GM12878 (cell line): ENCODE data around the gene NPAS2. TPM values are rescaled to one million over a fixed set of nuclear protein-coding genes. Genes with fewer than 3 reads are reported as not detected.

Experiments used
- ATAC-seq: fragments of 200-7000 bp; cut with Tn5 transposase; 3 replicates; pipeline ENCODE4 v1.9.1; 2020; ENCODE audit warnings: mild to moderate bottlenecking, moderate library complexity
- BruUV-seq: library from RNA; stranded (reverse); fragments of 400-500 nt; replicated peaks from 2 replicates; lab custom pipeline; 2021; lab: Mats Ljungman, UMichigan
- CTCF ChIA-PET: fragments of 300-600 bp; sonication (Branson Sonifier 250); formaldehyde crosslinking; extraction: SDS; loops from one replicate; lab custom pipeline; 2021; ENCODE audit warnings: inconsistent platforms; lab: Yijun Ruan, JAX
- POLR2A ChIA-PET: fragments of 350-600 bp; formaldehyde crosslinking; extraction: SDS; loops from one replicate; lab custom pipeline; 2021; ENCODE audit warnings: inconsistent platforms; lab: Charles Lee
- RAD21 ChIA-PET: fragments of 300-600 bp; sonication (Branson Sonifier 250); formaldehyde crosslinking; loops from one replicate; lab custom pipeline; 2023; ENCODE audit warnings: antibody characterized with exemption; ENCODE audit not compliant: unreplicated experiment; lab: Charles Lee
- SMC1A ChIA-PET: fragments of 300-600 bp; sonication (Branson Sonifier 250); formaldehyde crosslinking; loops from one replicate; lab custom pipeline; 2023; ENCODE audit not compliant: unreplicated experiment, uncharacterized antibody; lab: Charles Lee
- DNase-seq: peaks from one replicate; pipeline ENCODE4 v3.0.0-alpha.2; 2011; ENCODE audit warnings: low read depth, low spot score
- FAIRE-seq: peaks from 3 replicates; lab custom pipeline; 2011; peaks lifted over from hg19 to GRCh38; lab: Jason Lieb, UNC
- H2AFZ ChIP-seq: 2 replicates; pipeline ENCODE4 v1.6.0; 2011; ENCODE audit warnings: low read depth, low read length, control low read depth; ENCODE audit not compliant: control insufficient read depth
- H3K27ac ChIP-seq: 2 replicates; pipeline ENCODE4 v1.5.1; 2011; ENCODE audit warnings: control low read depth; ENCODE audit not compliant: control insufficient read depth, insufficient read depth
- H3K27me3 ChIP-seq, 2 experiments: replicated peaks in 1 of 2; 2 replicates each; pipeline versions ENCODE4 v1.6.0 to v1.6.1; 2011; ENCODE audit warnings: low read length in 1 of 2; ENCODE audit not compliant: control insufficient read depth in 2 of 2, insufficient read depth in 2 of 2
- H3K36me3 ChIP-seq, 2 experiments: 2 replicates each; pipeline ENCODE4 v1.5.1; 2011; ENCODE audit warnings: low read length in 1 of 2; ENCODE audit not compliant: control insufficient read depth in 2 of 2, insufficient read depth in 2 of 2
- H3K4me1 ChIP-seq: 2 replicates; pipeline ENCODE4 v1.6.1; 2011; ENCODE audit warnings: mild to moderate bottlenecking, low read length, moderate library complexity, mixed read lengths; ENCODE audit not compliant: control insufficient read depth, insufficient read depth
- H3K4me2 ChIP-seq: 2 replicates; pipeline ENCODE4 v1.6.0; 2011; ENCODE audit warnings: control low read depth; ENCODE audit not compliant: control insufficient read depth, insufficient read depth
- H3K4me3 ChIP-seq: fragments of 200-600 bp; sonication (generic); 2 replicates; pipeline ENCODE4 v1.5.1; 2016
- H3K79me2 ChIP-seq: 2 replicates; pipeline ENCODE4 v1.6.0; 2011; ENCODE audit warnings: low read length; ENCODE audit not compliant: control insufficient read depth, insufficient read depth
- H3K9ac ChIP-seq: 2 replicates; pipeline ENCODE4 v1.8.0; 2011; ENCODE audit warnings: low read length, control low read depth, mixed read lengths; ENCODE audit not compliant: control insufficient read depth, insufficient read depth
- H3K9me3 ChIP-seq: replicated peaks from 3 replicates; pipeline ENCODE4 v1.5.1; 2011; ENCODE audit warnings: mild to moderate bottlenecking, low read length; ENCODE audit not compliant: control insufficient read depth, insufficient read depth
- H4K20me1 ChIP-seq: 2 replicates; pipeline ENCODE4 v1.6.0; 2011; ENCODE audit not compliant: control insufficient read depth, insufficient read depth
- ASH2L ChIP-seq: fragments of 300-600, 200-600 bp; sonication (generic); IDR thresholded peaks from 2 replicates; pipeline ENCODE4 v1.6.1; 2017; ENCODE audit warnings: low read depth, mild to moderate bottlenecking, borderline replicate concordance
- BHLHE40 ChIP-seq, 2 experiments: fragments of 450-650 bp in 1 of 2; IDR thresholded peaks; 2 replicates each; pipeline ENCODE4 v1.6.1; 2011 to 2017; ENCODE audit warnings: low read depth in 2 of 2, borderline replicate concordance in 1 of 2, improper control_type of control experiment in 1 of 2, low read length in 1 of 2, mild to moderate bottlenecking in 1 of 2
- CHD4 ChIP-seq: fragments of 200-600 bp; sonication (generic); IDR thresholded peaks from 2 replicates; pipeline ENCODE4 v1.6.1; 2016; ENCODE audit warnings: mild to moderate bottlenecking
- EED ChIP-seq: sonication (generic); IDR thresholded peaks from 2 replicates; pipeline ENCODE4 v1.6.1; 2016; ENCODE audit warnings: antibody characterized with exemption, low read depth
- ETV6 ChIP-seq, 2 experiments: fragments of 450-650 bp in 1 of 2; IDR thresholded peaks in 1 of 2; conservative IDR thresholded peaks in 1 of 2; 2 replicates each; pipeline ENCODE4 v1.6.1; 2014; ENCODE audit warnings: antibody characterized with exemption in 1 of 2, borderline replicate concordance in 1 of 2, low read depth in 1 of 2, mild to moderate bottlenecking in 1 of 2, moderate library complexity in 1 of 2
- FOXK2 ChIP-seq: fragments of 450-650 bp; IDR thresholded peaks from 2 replicates; pipeline ENCODE4 v1.6.1; 2017; ENCODE audit warnings: mild to moderate bottlenecking, moderate library complexity
- HDAC6 ChIP-seq: fragments of 200-600 bp; sonication (generic); IDR thresholded peaks from one replicate; pipeline ENCODE4 v1.8.0; 2017; ENCODE audit warnings: antibody characterized with exemption; ENCODE audit not compliant: unreplicated experiment
- HDGF ChIP-seq: fragments of 450-650 bp; IDR thresholded peaks from 2 replicates; pipeline ENCODE4 v1.6.1; 2016; ENCODE audit warnings: antibody characterized with exemption
- MTA2 ChIP-seq: fragments of 450-650 bp; IDR thresholded peaks from 2 replicates; pipeline ENCODE4 v1.6.1; 2016; ENCODE audit warnings: low read depth, mild to moderate bottlenecking, moderate library complexity
- NFXL1 ChIP-seq: fragments of 450-650 bp; IDR thresholded peaks from 2 replicates; pipeline ENCODE4 v1.6.1; 2017; ENCODE audit warnings: antibody characterized with exemption, mild to moderate bottlenecking, borderline replicate concordance
- PAX8 ChIP-seq: fragments of 450-650 bp; IDR thresholded peaks from 2 replicates; pipeline ENCODE4 v1.6.1; 2017; ENCODE audit warnings: mild to moderate bottlenecking, moderate library complexity
- POLR2A ChIP-seq: IDR thresholded peaks from 2 replicates; pipeline ENCODE4 v1.6.1; 2011; ENCODE audit warnings: low read depth, mild to moderate bottlenecking, low read length
- RELA ChIP-seq: fragments of 450-650 bp; IDR thresholded peaks from 2 replicates; pipeline ENCODE4 v1.8.0; 2014; ENCODE audit warnings: borderline replicate concordance; ENCODE audit not compliant: partially characterized antibody
- SMAD5 ChIP-seq: IDR thresholded peaks from 2 replicates; pipeline ENCODE4 v1.6.1; 2016; ENCODE audit warnings: antibody characterized with exemption, low read depth
- SPI1 ChIP-seq: IDR thresholded peaks from 2 replicates; pipeline ENCODE4 v1.6.1; 2011; ENCODE audit warnings: low read depth, mild to moderate bottlenecking, low read length, moderate library complexity, borderline replicate concordance; ENCODE audit not compliant: insufficient read depth
- TARDBP ChIP-seq: IDR thresholded peaks from 2 replicates; pipeline ENCODE4 v1.6.1; 2016; ENCODE audit warnings: borderline replicate concordance
- WRNIP1 ChIP-seq: IDR thresholded peaks from 2 replicates; pipeline ENCODE4 v1.6.1; 2011; ENCODE audit warnings: low read depth, low read length, improper control_type of control experiment, borderline replicate concordance
- ZBED1 ChIP-seq: IDR thresholded peaks from 2 replicates; pipeline ENCODE4 v1.6.1; 2016; ENCODE audit warnings: borderline replicate concordance
- ZSCAN29 ChIP-seq: fragments of 450-650 bp; IDR thresholded peaks from 2 replicates; pipeline ENCODE4 v1.6.1; 2017; ENCODE audit warnings: mild to moderate bottlenecking, moderate library complexity
- WGBS: methylation state at CpG from one replicate; pipeline ENCODE4 v1.1.6; 2016; ENCODE audit warnings: low lambda C conversion rate; ENCODE audit not compliant: insufficient replicate concordance, insufficient coverage; ENCODE audit errors: missing lambda C conversion rate; 5-methylcytosine and 5-hydroxymethylcytosine counted together
- in situ Hi-C: fragments of 300-500 bp; cut with MboI; formaldehyde crosslinking; loops from 9 replicates; pipeline ENCODE4 v1.14.3; 2018; ENCODE audit warnings: mixed read lengths
- intact Hi-C: fragments of 100-400 bp; cut with micrococcal nuclease; formaldehyde crosslinking; loops from one replicate; pipeline ENCODE4 v1.14.2; 2022; ENCODE audit not compliant: unreplicated experiment
- polyA plus RNA-seq, 11 experiments: library from polyadenylated mRNA; depleted of rRNA in 4 of 11; unstranded in 6 of 11; stranded (reverse) in 5 of 11; fragments of >200 nt; fragmentation: Nextera tagmentation in 4 of 11; fragmentation: Illumina TruSeq in 1 of 11; extraction: Ambion mirVana in 4 of 11; extraction: Trizol in 1 of 11; gene quantifications; 1 replicate in 1 of 11; 2 replicates in 10 of 11; pipeline versions ENCODE4 v1.2.1 to v1.2.3, GENCODE V29; 2011 to 2016; ENCODE audit warnings: inconsistent platforms in 2 of 11, missing spikeins in 2 of 11, low read depth in 1 of 11
- total RNA-seq, 4 experiments: library from RNA; depleted of rRNA in 3 of 4; stranded (reverse); fragments of >200 nt in 3 of 4; fragmentation: Illumina TruSeq in 1 of 4; extraction: Trizol in 1 of 4; gene quantifications; 2 replicates each; pipeline versions ENCODE4 v1.2.1 to v1.2.3, GENCODE V29; 2013 to 2021
- TF ChIP-seq, protein P1 (sequence below): IDR thresholded peaks from 2 replicates; pipeline ENCODE4 v1.6.1; 2012; ENCODE audit warnings: low read depth, low read length, improper control_type of control experiment
- TF ChIP-seq, protein P2 (sequence below): fragments of 150-350 bp; IDR thresholded peaks from 2 replicates; pipeline ENCODE4 v1.6.1; 2014; ENCODE audit warnings: mild to moderate bottlenecking, low read depth, low read length
- TF ChIP-seq, protein P3 (sequence below): fragments of 450-650 bp; IDR thresholded peaks from 2 replicates; pipeline ENCODE4 v1.6.1; 2016; ENCODE audit warnings: mild to moderate bottlenecking

Gene NPAS2
- total and polyA plus RNA-seq, 10 of the 15 experiments (the other 5 are each of a cell fraction or from before 2014, with no cell fraction given) = 0.08 TPM; not detected in 9

DNA sequence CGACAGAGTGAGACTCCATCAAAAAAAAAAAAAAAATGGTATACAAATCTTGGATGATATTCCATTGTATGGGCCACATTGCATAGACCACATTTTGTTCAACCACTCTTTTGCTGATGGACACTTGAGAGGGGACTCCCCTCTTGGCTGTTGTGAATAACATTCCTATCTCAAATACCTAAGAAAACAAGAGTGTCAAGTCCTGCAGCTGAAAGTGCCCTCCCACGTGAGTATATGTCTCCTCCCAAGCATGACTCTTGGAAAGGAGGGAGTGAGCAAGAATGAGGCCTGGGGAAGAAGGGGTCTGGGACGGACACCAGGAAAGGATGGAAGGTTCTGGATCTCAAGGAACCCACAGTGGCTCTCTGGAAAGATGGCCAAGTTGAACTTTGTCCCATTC, 36.0 kb upstream of the NPAS2 start (continued):
- TF ChIP-seq ZSCAN29 (no peak), RELA (no peak), SPI1 (no peak), HDGF (no peak)

GRCh38 chr2:100784681-100785080, 35.3 kb upstream of the NPAS2 start:
- DNase-seq (no peak), ATAC-seq (no peak), FAIRE-seq (no peak)
- H3K27me3 ChIP-seq = peaks cover 0 to 2% of the 10 kb centered on the region in 2 experiments; a peak in 1 of 4 replicates
- ChIA-PET RAD21 (no interaction called here), SMC1A (no interaction called here), CTCF (no interaction called here), POLR2A (no interaction called here)
- 65% methylated on average over 8 of the region's 8 CpGs for WGBS
- H3K4me1 ChIP-seq = no peaks in the 10 kb centered on the region
- H3K9ac ChIP-seq = no peak overlapping the region
- intact Hi-C loops (no loop called here), in situ Hi-C loops (no loop called here)
- H3K4me2 ChIP-seq = no peak overlapping the region
- no TSS peak for BruUV-seq
- no peaks in the 10 kb centered on the region for H3K36me3 ChIP-seq
- H3K4me3 ChIP-seq = no peak overlapping the region
- no peak overlapping the region for H2AFZ ChIP-seq
- H4K20me1 ChIP-seq = no peaks in the 10 kb centered on the region
- H3K9me3 ChIP-seq = no peaks in the 10 kb centered on the region
- no peak overlapping the region for H3K27ac ChIP-seq
- no peaks in the 10 kb centered on the region for H3K79me2 ChIP-seq
- TF ChIP-seq FOXK2 = no peak
- no peak for TF ChIP-seq HDGF
- no peak for TF ChIP-seq MTA2
- TF ChIP-seq EED = no peak
- TF ChIP-seq PAX8 = no peak
- no peak for TF ChIP-seq TARDBP
- TF ChIP-seq, protein P1, sequence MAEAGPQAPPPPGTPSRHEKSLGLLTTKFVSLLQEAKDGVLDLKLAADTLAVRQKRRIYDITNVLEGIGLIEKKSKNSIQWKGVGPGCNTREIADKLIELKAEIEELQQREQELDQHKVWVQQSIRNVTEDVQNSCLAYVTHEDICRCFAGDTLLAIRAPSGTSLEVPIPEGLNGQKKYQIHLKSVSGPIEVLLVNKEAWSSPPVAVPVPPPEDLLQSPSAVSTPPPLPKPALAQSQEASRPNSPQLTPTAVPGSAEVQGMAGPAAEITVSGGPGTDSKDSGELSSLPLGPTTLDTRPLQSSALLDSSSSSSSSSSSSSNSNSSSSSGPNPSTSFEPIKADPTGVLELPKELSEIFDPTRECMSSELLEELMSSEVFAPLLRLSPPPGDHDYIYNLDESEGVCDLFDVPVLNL = no peak
- no peak for TF ChIP-seq ETV6 (conservative IDR thresholded peaks at IDR 0.05 in 1 of 2, IDR thresholded peaks at IDR 0.05 in 1 of 2; ENCODE audit: borderline replicate concordance in 1 of 2, low read depth in 1 of 2)
- TF ChIP-seq ASH2L = no peak
- TF ChIP-seq BHLHE40 (IDR thresholded peaks at IDR 0.05; ENCODE audit: borderline replicate concordance in 1 of 2, low read depth in 2 of 2, low read length in 1 of 2) = no peak
- TF ChIP-seq, protein P2, sequence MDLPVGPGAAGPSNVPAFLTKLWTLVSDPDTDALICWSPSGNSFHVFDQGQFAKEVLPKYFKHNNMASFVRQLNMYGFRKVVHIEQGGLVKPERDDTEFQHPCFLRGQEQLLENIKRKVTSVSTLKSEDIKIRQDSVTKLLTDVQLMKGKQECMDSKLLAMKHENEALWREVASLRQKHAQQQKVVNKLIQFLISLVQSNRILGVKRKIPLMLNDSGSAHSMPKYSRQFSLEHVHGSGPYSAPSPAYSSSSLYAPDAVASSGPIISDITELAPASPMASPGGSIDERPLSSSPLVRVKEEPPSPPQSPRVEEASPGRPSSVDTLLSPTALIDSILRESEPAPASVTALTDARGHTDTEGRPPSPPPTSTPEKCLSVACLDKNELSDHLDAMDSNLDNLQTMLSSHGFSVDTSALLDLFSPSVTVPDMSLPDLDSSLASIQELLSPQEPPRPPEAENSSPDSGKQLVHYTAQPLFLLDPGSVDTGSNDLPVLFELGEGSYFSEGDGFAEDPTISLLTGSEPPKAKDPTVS = no peak
- no peak for TF ChIP-seq POLR2A
- no peak for TF ChIP-seq ZBED1
- TF ChIP-seq SMAD5 = no peak
- no peak for TF ChIP-seq WRNIP1
- no peak for TF ChIP-seq HDAC6
- TF ChIP-seq, protein P3, sequence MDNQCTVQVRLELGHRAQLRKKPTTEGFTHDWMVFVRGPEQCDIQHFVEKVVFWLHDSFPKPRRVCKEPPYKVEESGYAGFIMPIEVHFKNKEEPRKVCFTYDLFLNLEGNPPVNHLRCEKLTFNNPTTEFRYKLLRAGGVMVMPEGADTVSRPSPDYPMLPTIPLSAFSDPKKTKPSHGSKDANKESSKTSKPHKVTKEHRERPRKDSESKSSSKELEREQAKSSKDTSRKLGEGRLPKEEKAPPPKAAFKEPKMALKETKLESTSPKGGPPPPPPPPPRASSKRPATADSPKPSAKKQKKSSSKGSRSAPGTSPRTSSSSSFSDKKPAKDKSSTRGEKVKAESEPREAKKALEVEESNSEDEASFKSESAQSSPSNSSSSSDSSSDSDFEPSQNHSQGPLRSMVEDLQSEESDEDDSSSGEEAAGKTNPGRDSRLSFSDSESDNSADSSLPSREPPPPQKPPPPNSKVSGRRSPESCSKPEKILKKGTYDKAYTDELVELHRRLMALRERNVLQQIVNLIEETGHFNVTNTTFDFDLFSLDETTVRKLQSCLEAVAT = no peak
- no peak for TF ChIP-seq CHD4
- no peak for TF ChIP-seq NFXL1
